Smooth muscle cell (in vitro differentiated cells): ENCODE data around the gene CRKL. TPM values are rescaled to one million over a fixed set of nuclear protein-coding genes. Genes with fewer than 3 reads are reported as not detected.

ENCODE experiments used
- DNase-seq: peaks from one replicate; lab custom pipeline; 2025; ENCODE audit not compliant: unreplicated experiment; lab: John Stamatoyannopoulos, UW
- H2AFZ ChIP-seq: fragments of 200-600 bp; sonication (generic); 2 replicates; pipeline ENCODE4 v1.6.0; 2016; ENCODE audit warnings: antibody characterized with exemption, low read depth, mild to moderate bottlenecking
- H3F3A ChIP-seq: fragments of 200-600 bp; sonication (generic); 2 replicates; pipeline ENCODE4 v1.6.0; 2017; ENCODE audit warnings: antibody characterized with exemption, low read depth
- H3K27ac ChIP-seq: fragments of 200-600 bp; sonication (generic); 2 replicates; pipeline ENCODE4 v1.5.1; 2016; ENCODE audit warnings: low read depth, mild to moderate bottlenecking
- H3K27me3 ChIP-seq: fragments of 200-600 bp; sonication (generic); 2 replicates; pipeline ENCODE4 v1.6.1; 2016; ENCODE audit warnings: low read depth, mild to moderate bottlenecking
- H3K36me3 ChIP-seq: fragments of 200-600 bp; sonication (generic); 2 replicates; pipeline ENCODE4 v1.5.1; 2016; ENCODE audit warnings: low read depth
- H3K4me1 ChIP-seq: fragments of 200-600 bp; sonication (generic); 2 replicates; pipeline ENCODE4 v1.5.1; 2016; ENCODE audit warnings: low read depth
- H3K4me2 ChIP-seq: fragments of 200-600 bp; sonication (generic); 2 replicates; pipeline ENCODE4 v1.6.0; 2016; ENCODE audit warnings: mild to moderate bottlenecking
- H3K4me3 ChIP-seq: fragments of 200-600 bp; sonication (generic); 2 replicates; pipeline ENCODE4 v1.5.1; 2016; ENCODE audit warnings: mild to moderate bottlenecking
- H3K79me2 ChIP-seq: fragments of 200-600 bp; sonication (generic); 2 replicates; pipeline ENCODE4 v1.6.0; 2016; ENCODE audit warnings: low read depth, mild to moderate bottlenecking
- H3K9ac ChIP-seq: fragments of 200-600 bp; sonication (generic); 2 replicates; pipeline ENCODE4 v1.6.0; 2016; ENCODE audit warnings: low read depth
- H3K9me3 ChIP-seq: fragments of 200-600 bp; sonication (generic); replicated peaks from 2 replicates; pipeline ENCODE4 v1.5.1; 2016; ENCODE audit warnings: low read depth
- H4K20me1 ChIP-seq: fragments of 200-600 bp; sonication (generic); 2 replicates; pipeline ENCODE4 v1.6.0; 2016; ENCODE audit warnings: low read depth
- WGBS: methylation state at CpG from one replicate; pipeline ENCODE4 v1.1.7; 2016; ENCODE audit warnings: low lambda C conversion rate; 5-methylcytosine and 5-hydroxymethylcytosine counted together
- polyA plus RNA-seq: library from polyadenylated mRNA; unstranded; fragments of >200 nt; fragmentation: Nextera tagmentation; extraction: Ambion mirVana; gene quantifications from 2 replicates; pipeline ENCODE4 v1.2.1, GENCODE V29; 2016
- total RNA-seq: library from RNA; depleted of rRNA; stranded (reverse); fragments of >200 nt; gene quantifications from 2 replicates; pipeline ENCODE4 v1.2.3, GENCODE V29; 2014
- TF ChIP-seq, protein P1 (sequence below): fragments of 200-600 bp; sonication (generic); IDR thresholded peaks from 2 replicates; pipeline ENCODE4 v1.5.1; 2017; ENCODE audit warnings: borderline replicate concordance, mild to moderate bottlenecking, antibody characterized with exemption; ENCODE audit not compliant: insufficient read depth, poor library complexity, severe bottlenecking

The CRKL gene
- total and polyA plus RNA-seq, 2 experiments from 2014 or later: 26.6 to 40.9 TPM

DNA sequence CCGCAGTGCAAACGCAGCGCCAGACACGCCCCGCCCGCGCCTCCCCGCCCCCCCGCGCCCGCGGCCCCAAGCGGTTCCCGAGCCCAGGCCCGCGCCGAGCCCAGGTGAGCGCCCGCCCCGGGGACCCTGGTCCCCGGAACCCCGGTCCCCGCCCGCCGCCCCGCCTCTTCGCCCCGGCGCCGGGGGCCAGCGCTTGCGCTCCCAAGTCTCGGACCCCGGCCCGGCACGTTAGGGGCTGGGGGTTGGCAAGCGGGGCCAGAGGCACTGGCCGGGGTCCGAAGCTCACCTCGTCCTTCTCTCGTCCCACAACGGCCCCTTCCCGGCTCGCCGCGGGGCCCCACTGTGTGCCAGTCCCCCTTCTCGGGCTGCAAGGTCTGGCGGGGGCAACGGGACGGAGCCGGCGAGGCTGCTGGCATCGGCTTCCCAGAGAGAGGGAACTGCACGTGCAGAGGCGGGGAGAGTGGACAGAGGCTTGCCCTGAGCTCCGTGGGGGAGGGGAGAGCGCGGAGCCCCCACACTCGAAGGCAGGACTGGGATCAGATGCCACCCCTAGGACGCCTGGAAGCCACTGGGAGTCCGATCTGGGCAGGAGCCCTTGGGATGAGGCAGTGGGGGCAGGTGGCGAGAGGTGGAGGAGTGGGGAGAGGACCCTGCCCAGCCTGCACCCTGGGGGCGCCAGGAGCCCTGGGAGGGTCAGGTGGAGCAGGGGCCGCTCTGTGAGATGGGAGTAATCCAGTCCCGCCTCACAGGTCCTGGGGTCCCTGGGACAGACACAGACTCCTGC is 48.1 kb downstream of the CRKL start:
- Histone ChIP-seq H3K27ac (no peak overlapping the region), H4K20me1 (no peaks in the 10 kb centered on the region), H3K4me1 (peaks cover 12% of the 10 kb centered on the region), H3K4me2 (peak overlapping the region; percentile 85), H2AFZ (no peak overlapping the region), H3K9me3 (no peaks in the 10 kb centered on the region), H3K79me2 (no peaks in the 10 kb centered on the region), H3K9ac (no peak overlapping the region), H3F3A (no peaks in the 10 kb centered on the region), H3K4me3 (peak overlapping the region; percentile 44), H3K36me3 (no peaks in the 10 kb centered on the region), H3K27me3 (peaks cover 28% of the 10 kb centered on the region)
- WGBS: 20% methylated on average over 28 of the region's 65 CpGs
- DNase-seq: no peak
- TF ChIP-seq, protein P1, sequence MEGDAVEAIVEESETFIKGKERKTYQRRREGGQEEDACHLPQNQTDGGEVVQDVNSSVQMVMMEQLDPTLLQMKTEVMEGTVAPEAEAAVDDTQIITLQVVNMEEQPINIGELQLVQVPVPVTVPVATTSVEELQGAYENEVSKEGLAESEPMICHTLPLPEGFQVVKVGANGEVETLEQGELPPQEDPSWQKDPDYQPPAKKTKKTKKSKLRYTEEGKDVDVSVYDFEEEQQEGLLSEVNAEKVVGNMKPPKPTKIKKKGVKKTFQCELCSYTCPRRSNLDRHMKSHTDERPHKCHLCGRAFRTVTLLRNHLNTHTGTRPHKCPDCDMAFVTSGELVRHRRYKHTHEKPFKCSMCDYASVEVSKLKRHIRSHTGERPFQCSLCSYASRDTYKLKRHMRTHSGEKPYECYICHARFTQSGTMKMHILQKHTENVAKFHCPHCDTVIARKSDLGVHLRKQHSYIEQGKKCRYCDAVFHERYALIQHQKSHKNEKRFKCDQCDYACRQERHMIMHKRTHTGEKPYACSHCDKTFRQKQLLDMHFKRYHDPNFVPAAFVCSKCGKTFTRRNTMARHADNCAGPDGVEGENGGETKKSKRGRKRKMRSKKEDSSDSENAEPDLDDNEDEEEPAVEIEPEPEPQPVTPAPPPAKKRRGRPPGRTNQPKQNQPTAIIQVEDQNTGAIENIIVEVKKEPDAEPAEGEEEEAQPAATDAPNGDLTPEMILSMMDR: no peak

DNA sequence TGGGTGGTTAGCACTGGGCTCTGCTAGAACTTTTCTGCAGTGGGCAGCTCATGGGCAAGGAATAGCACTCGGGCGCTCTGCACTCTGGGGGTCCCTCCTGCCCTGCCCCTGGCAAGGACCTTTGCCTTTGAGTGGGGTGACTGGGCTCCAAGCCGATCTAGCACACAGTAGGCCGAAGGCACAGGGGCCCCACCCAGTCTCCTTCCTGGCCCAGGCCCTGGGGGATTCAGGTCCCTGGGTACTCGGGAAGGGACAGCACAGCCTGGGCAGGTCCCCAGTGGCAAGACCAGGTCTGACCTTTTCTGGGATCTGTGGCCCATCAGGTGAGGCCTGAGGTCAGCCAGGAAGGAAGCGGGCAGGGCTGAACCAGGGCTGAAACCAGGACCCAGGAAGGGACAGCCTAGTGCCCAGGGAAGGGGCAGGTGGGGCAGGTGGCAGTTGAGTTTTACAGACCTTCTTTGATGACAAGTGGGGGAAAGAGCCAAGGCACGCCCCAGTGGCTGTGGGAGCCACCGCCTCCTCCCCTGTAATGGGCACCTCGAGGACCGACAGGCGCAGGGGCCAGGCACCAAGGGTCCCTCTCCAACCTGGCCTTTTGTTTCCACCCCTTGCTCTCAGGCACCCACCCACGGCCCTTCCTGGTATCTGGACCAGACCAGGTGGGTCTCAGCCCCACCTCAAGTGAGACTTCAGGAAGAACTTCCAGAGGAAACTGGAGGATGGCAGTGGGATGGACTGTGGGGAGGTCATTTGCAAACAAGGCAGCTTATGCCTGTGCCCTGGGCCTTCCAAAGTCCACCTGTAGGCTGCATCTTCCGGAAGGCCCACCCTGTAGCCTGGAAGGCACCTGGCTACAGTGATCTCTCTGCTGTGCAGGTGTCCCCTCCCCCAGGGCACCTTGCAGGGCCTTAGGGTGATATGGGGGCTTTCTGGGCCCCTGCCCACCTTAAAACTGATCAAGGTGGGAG is 49.0 kb downstream of the CRKL start:
- 83% methylated on average over 13 of the region's 13 CpGs for WGBS
- no peaks in the 10 kb centered on the region for H3K9me3 ChIP-seq

DNA sequence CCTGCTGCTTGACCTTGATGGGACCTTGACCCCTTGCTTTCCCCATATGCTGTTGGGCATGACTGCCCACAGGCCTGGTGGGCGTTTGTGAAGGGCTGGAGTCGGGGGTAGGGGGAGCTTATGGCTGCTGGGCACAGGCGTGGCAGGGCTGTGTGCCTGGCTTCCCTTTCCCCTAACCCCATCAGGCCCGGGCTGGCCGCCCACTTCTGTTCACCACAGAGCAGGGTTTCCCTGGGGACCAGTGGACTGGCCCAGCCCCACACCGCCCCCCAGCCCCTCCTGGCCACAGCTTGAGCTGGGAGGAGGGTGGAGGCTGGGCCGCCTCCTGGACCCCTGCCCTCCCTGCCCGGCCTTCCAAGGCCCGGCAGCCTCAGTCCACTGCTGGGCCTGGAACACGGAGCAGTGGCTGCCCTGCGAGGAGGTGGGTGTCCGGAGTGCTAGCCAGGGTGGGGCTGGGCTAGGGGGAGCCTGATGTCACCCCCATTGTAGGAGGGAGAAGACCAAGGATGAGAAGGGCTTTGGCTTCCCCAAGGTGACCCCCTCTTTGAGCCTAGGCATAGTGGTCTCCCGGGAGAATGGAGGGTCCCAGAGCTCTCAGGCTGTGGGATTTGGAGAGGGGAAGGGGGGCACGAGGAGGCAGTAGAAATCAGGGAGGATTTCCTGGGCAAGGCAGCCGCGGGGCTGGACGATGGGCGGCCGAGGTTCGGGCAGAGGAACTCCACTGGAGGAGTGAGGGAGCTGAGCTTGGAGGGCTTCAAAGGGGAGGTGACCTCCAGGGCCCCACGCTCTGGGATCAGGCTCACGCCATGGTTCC is 49.9 kb downstream of the CRKL start, which contains the start of gene AIFM3:
Gene AIFM3 (plus strand): TSS at position 373 of the 814 bp plus-strand sequence. CDS start 690 bp downstream, outside the sequence.
- H3K27me3 ChIP-seq: peaks cover 28% of the 10 kb centered on the region
- H3K9ac ChIP-seq: no peak within 1 kb of the TSS
- no peak for DNase-seq
- peaks cover 22% of the 10 kb centered on the region for H3K4me1 ChIP-seq
- no peaks in the 10 kb centered on the region for H3F3A ChIP-seq
- no peak within 1 kb of the TSS for H2AFZ ChIP-seq
- no peak within 1 kb of the TSS for H3K4me2 ChIP-seq
- WGBS: 83% methylated on average over 18 of the region's 22 CpGs
- no peaks in the 10 kb centered on the region for H3K36me3 ChIP-seq
- TF ChIP-seq, protein P1: no peak
- H3K79me2 ChIP-seq: no peaks in the 10 kb centered on the region
- no peak within 1 kb of the TSS for H3K4me3 ChIP-seq
- no peak within 1 kb of the TSS for H3K27ac ChIP-seq
- H3K9me3 ChIP-seq: no peaks in the 10 kb centered on the region
- no peaks in the 10 kb centered on the region for H4K20me1 ChIP-seq

More for the DNA sequence above, 49.0 kb downstream of the CRKL start:
- Histone ChIP-seq H3K4me2 (no peak overlapping the region), H3K27ac (no peak overlapping the region), H3F3A (no peaks in the 10 kb centered on the region), H3K79me2 (no peaks in the 10 kb centered on the region), H3K4me3 (no peak overlapping the region), H4K20me1 (no peaks in the 10 kb centered on the region), H2AFZ (no peak overlapping the region), H3K27me3 (peaks cover 28% of the 10 kb centered on the region), H3K36me3 (no peaks in the 10 kb centered on the region), H3K4me1 (peaks cover 14% of the 10 kb centered on the region), H3K9ac (no peak overlapping the region)
- no peak for DNase-seq
- TF ChIP-seq, protein P1: no peak
